GM23338 (cell line): ENCODE data around the gene NFATC3.

Source experiments
- CREB1 ChIP-seq: fragments of 250-450 bp; sonication (Bioruptor Pico); IDR thresholded peaks from 2 replicates; pipeline ENCODE4 v1.5.0; 2020; ENCODE audit warnings: low read depth, mild to moderate bottlenecking, moderate library complexity
- CTCF ChIP-seq, 2 experiments: fragments of 200-600 bp in 1 of 2; sonication (generic) in 1 of 2; conservative IDR thresholded peaks; 2 replicates each; pipeline versions ENCODE4 v1.5.1 to v1.6.1; 2016 to 2017; ENCODE audit warnings: antibody characterized with exemption in 2 of 2, low read depth in 2 of 2, mild to moderate bottlenecking in 2 of 2, moderate library complexity in 1 of 2
- EZH2 ChIP-seq: fragments of 200-600 bp; sonication (generic); IDR thresholded peaks from one replicate; pipeline ENCODE4 v1.8.0; 2017; ENCODE audit warnings: antibody characterized with exemption, mild to moderate bottlenecking, low read depth; ENCODE audit not compliant: unreplicated experiment
- EZH2phosphoT487 ChIP-seq: fragments of 200-600 bp; sonication (generic); IDR thresholded peaks from one replicate; pipeline ENCODE4 v1.8.1; 2018; ENCODE audit warnings: antibody characterized with exemption; ENCODE audit not compliant: unreplicated experiment
- JUNB ChIP-seq: IDR thresholded peaks from one replicate; pipeline ENCODE4 v1.6.1; 2016; ENCODE audit warnings: antibody characterized with exemption; ENCODE audit not compliant: unreplicated experiment
- POLR2AphosphoS5 ChIP-seq: IDR thresholded peaks from 2 replicates; pipeline ENCODE4 v1.6.1; 2016; ENCODE audit warnings: antibody characterized with exemption, low read depth
- REST ChIP-seq: IDR thresholded peaks from one replicate; pipeline ENCODE4 v1.6.1; 2018; ENCODE audit warnings: antibody characterized with exemption; ENCODE audit not compliant: unreplicated experiment
- ZNF114 ChIP-seq: fragments of 250-450 bp; sonication (Bioruptor Pico); IDR thresholded peaks from 2 replicates; pipeline ENCODE4 v1.5.0; 2020; ENCODE audit warnings: mild to moderate bottlenecking, moderate library complexity
- ZNF462 ChIP-seq: fragments of 250-450 bp; sonication (Bioruptor Pico); IDR thresholded peaks from 2 replicates; pipeline ENCODE4 v1.5.0; 2020; ENCODE audit warnings: mild to moderate bottlenecking, moderate library complexity
- TF ChIP-seq, protein P1 (sequence below): IDR thresholded peaks from 2 replicates; pipeline ENCODE4 v1.6.1; 2016; ENCODE audit warnings: antibody characterized with exemption

DNA sequence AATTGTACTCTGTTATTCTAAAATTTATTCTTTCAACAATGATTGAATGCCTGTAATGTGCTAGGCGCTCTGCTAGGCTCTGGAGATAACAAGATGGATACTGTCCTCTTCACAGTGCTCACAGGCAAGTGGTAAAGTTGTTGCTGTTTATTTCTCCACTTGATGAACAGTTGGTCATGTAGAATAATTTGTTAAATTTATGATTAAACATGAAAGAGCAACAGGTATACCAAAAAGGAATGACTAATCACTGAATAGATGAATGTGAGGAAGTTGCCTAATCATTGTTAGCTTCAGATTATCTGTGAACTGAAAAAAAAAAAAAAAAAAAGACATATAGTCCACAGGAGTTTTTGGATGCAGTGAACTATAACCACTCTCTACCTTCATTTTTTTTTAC, 62.3 kb downstream of the NFATC3 start:
- no peak for TF ChIP-seq EZH2
- TF ChIP-seq CTCF (conservative IDR thresholded peaks at IDR 0.05; ENCODE audit: low read depth in 2 of 2) = no peak
- no peak for TF ChIP-seq POLR2AphosphoS5
- TF ChIP-seq CREB1 = no peak
- TF ChIP-seq EZH2phosphoT487 = no peak
- TF ChIP-seq REST = no peak
- no peak for TF ChIP-seq ZNF114 (CRISPR knock-in tag)
- TF ChIP-seq, protein P1, sequence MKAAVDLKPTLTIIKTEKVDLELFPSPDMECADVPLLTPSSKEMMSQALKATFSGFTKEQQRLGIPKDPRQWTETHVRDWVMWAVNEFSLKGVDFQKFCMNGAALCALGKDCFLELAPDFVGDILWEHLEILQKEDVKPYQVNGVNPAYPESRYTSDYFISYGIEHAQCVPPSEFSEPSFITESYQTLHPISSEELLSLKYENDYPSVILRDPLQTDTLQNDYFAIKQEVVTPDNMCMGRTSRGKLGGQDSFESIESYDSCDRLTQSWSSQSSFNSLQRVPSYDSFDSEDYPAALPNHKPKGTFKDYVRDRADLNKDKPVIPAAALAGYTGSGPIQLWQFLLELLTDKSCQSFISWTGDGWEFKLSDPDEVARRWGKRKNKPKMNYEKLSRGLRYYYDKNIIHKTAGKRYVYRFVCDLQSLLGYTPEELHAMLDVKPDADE = no peak
- no peak for TF ChIP-seq JUNB
- no peak for TF ChIP-seq ZNF462 (CRISPR knock-in tag)
